ENCODE data around the gene ADSL. TPM values are rescaled to one million over a fixed set of nuclear protein-coding genes. Genes with fewer than 3 reads are reported as not detected.

The ADSL gene
- total and polyA plus RNA-seq, 2 donors (not counting 1 experiment from before 2014, with no cell fraction given): 67.0 to 89.8 TPM

GRCh38 chr22:40394607-40395006 lies 48.3 kb downstream of the ADSL start:
- Histone ChIP-seq H3K79me2 (ENCODE audit: control insufficient read depth, insufficient read depth, low read length) (no peaks in the 10 kb centered on the region), H3K9me3 (ENCODE audit: control insufficient read depth, insufficient read depth, low read depth, low read length) (no peaks in the 10 kb centered on the region), H3K36me3 (ENCODE audit: control insufficient read depth, insufficient read depth, low read length) (peaks cover 2% of the 10 kb centered on the region), H3K27me3 (ENCODE audit: control insufficient read depth, insufficient read depth, low read length) (no peaks in the 10 kb centered on the region), H4K20me1 (ENCODE audit: control insufficient read depth, extremely low read depth, insufficient read depth, low read length) (no peaks in the 10 kb centered on the region), H3K9ac (ENCODE audit: insufficient read depth, low read length) (no peak overlapping the region), H2AFZ (ENCODE audit: low read length) (no peak overlapping the region), H3K27ac (ENCODE audit: insufficient read depth, low read length) (no peak overlapping the region), H3K4me2 (ENCODE audit: extremely low read depth, insufficient read depth, low read length) (no peak overlapping the region), H3K4me3 (replicated peaks in 1 of 4; ENCODE audit: control extremely low read depth in 1 of 4, insufficient read depth in 1 of 4, low read depth in 3 of 4, low read length in 4 of 4) (no peak overlapping the region), H3K4me1 (ENCODE audit: control insufficient read depth, extremely low read depth, insufficient read depth, low read length) (peaks cover 5% of the 10 kb centered on the region)
- no peak for TF ChIP-seq CTCF (conservative IDR thresholded peaks at IDR 0.05 in 1 of 2, IDR thresholded peaks at IDR 0.05 in 1 of 2; ENCODE audit: low read depth in 1 of 2, low read length in 2 of 2)
- no peak for TF ChIP-seq EZH2 (IDR thresholded peaks at IDR 0.05; ENCODE audit: low read length, missing control alignments)
- DNase-seq (ENCODE audit: low read depth in 2 of 2): no peak

- H3K9me3 ChIP-seq (ENCODE audit: control insufficient read depth, insufficient read depth, low read depth, low read length): no peaks in the 10 kb centered on the region
- H3K4me3 ChIP-seq (replicated peaks in 1 of 4; ENCODE audit: control extremely low read depth in 1 of 4, insufficient read depth in 1 of 4, low read depth in 3 of 4, low read length in 4 of 4): no peak overlapping the region
- H3K4me1 ChIP-seq (ENCODE audit: control insufficient read depth, extremely low read depth, insufficient read depth, low read length): peaks cover 5% of the 10 kb centered on the region
- no peaks in the 10 kb centered on the region for H3K27me3 ChIP-seq (ENCODE audit: control insufficient read depth, insufficient read depth, low read length)
- DNase-seq (ENCODE audit: low read depth in 2 of 2): no peak
- peaks cover 2% of the 10 kb centered on the region for H3K36me3 ChIP-seq (ENCODE audit: control insufficient read depth, insufficient read depth, low read length)
- H3K79me2 ChIP-seq (ENCODE audit: control insufficient read depth, insufficient read depth, low read length): no peaks in the 10 kb centered on the region
- no peak for TF ChIP-seq EZH2 (IDR thresholded peaks at IDR 0.05; ENCODE audit: low read length, missing control alignments)
- TF ChIP-seq CTCF (conservative IDR thresholded peaks at IDR 0.05 in 1 of 2, IDR thresholded peaks at IDR 0.05 in 1 of 2; ENCODE audit: low read depth in 1 of 2, low read length in 2 of 2): no peak
- H3K9ac ChIP-seq (ENCODE audit: insufficient read depth, low read length): no peak overlapping the region
- no peaks in the 10 kb centered on the region for H4K20me1 ChIP-seq (ENCODE audit: control insufficient read depth, extremely low read depth, insufficient read depth, low read length)
- no peak overlapping the region for H3K27ac ChIP-seq (ENCODE audit: insufficient read depth, low read length)
- H2AFZ ChIP-seq (ENCODE audit: low read length): no peak overlapping the region
- no peak overlapping the region for H3K4me2 ChIP-seq (ENCODE audit: extremely low read depth, insufficient read depth, low read length)
These were observed 49.3 kb downstream of the ADSL start for GRCh38 chr22:40395607-40396006.

GRCh38 chr22:40396882-40397281 lies 50.6 kb downstream of the ADSL start:
- Histone ChIP-seq H2AFZ (ENCODE audit: low read length) (no peak overlapping the region), H3K4me3 (replicated peaks in 1 of 4; ENCODE audit: control extremely low read depth in 1 of 4, insufficient read depth in 1 of 4, low read depth in 3 of 4, low read length in 4 of 4) (no peak overlapping the region), H3K4me2 (ENCODE audit: extremely low read depth, insufficient read depth, low read length) (no peak overlapping the region), H3K27ac (ENCODE audit: insufficient read depth, low read length) (peak overlapping the region; percentile 56), H3K9ac (ENCODE audit: insufficient read depth, low read length) (no peak overlapping the region), H3K79me2 (ENCODE audit: control insufficient read depth, insufficient read depth, low read length) (no peaks in the 10 kb centered on the region), H3K36me3 (ENCODE audit: control insufficient read depth, insufficient read depth, low read length) (peaks cover 2% of the 10 kb centered on the region), H3K27me3 (ENCODE audit: control insufficient read depth, insufficient read depth, low read length) (no peaks in the 10 kb centered on the region), H3K9me3 (ENCODE audit: control insufficient read depth, insufficient read depth, low read depth, low read length) (no peaks in the 10 kb centered on the region), H3K4me1 (ENCODE audit: control insufficient read depth, extremely low read depth, insufficient read depth, low read length) (peaks cover 5% of the 10 kb centered on the region), H4K20me1 (ENCODE audit: control insufficient read depth, extremely low read depth, insufficient read depth, low read length) (no peaks in the 10 kb centered on the region)
- no peak for TF ChIP-seq EZH2 (IDR thresholded peaks at IDR 0.05; ENCODE audit: low read length, missing control alignments)
- no peak for TF ChIP-seq CTCF (conservative IDR thresholded peaks at IDR 0.05 in 1 of 2, IDR thresholded peaks at IDR 0.05 in 1 of 2; ENCODE audit: low read depth in 1 of 2, low read length in 2 of 2)
- DNase-seq (ENCODE audit: low read depth in 2 of 2): peak; percentile 77 to 80

All from fibroblast of lung (primary cell).